ENCODE results near the gene EPS8. TPM values are rescaled to one million over a fixed set of nuclear protein-coding genes. Genes with fewer than 3 reads are reported as not detected.

EPS8 gene
- total RNA-seq, 1 donor from 2014 or later: 17.8 TPM

DNA sequence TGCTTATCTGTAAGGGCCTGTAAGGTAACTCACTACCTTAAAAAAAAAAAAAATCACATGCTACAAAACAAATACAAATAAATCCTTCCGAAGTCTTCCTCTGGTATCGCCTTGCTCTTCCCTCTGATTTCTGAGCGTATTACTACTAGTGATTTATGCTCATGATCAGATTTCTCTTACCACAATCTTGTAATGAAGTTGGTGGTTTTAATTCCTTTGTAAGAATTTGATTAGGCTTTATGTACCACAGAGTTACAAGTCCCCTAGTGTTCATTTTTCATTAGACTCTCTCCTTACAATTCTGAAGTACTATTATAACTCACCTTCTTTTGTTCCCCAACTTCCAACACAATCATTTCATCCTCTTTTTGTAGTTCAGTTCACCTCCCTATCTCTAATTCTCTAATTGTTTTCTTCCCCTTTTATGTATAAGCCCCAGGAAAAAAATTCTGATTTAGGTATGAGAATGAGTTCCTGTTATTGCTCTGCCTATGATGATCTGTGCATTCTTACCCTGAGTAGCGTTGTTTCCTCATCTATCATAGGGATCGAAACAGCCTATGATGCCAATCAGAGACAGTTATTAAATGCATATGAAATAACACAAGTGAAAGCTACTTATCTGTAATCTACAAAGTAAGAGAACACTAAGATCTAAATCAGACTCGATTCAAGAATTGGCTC is 81.5 kb downstream of the EPS8 start:
- Histone ChIP-seq H3K36me3 (ENCODE audit: control insufficient read depth, insufficient read depth, low read length) (no peaks in the 10 kb centered on the region), H3K27me3 (ENCODE audit: control insufficient read depth, insufficient read depth, low read length) (no peaks in the 10 kb centered on the region), H3K4me3 (ENCODE audit: low read depth, low read length) (no peak overlapping the region)
- DNase-seq (ENCODE audit: low read depth): no peak
- TF ChIP-seq, protein P1, sequence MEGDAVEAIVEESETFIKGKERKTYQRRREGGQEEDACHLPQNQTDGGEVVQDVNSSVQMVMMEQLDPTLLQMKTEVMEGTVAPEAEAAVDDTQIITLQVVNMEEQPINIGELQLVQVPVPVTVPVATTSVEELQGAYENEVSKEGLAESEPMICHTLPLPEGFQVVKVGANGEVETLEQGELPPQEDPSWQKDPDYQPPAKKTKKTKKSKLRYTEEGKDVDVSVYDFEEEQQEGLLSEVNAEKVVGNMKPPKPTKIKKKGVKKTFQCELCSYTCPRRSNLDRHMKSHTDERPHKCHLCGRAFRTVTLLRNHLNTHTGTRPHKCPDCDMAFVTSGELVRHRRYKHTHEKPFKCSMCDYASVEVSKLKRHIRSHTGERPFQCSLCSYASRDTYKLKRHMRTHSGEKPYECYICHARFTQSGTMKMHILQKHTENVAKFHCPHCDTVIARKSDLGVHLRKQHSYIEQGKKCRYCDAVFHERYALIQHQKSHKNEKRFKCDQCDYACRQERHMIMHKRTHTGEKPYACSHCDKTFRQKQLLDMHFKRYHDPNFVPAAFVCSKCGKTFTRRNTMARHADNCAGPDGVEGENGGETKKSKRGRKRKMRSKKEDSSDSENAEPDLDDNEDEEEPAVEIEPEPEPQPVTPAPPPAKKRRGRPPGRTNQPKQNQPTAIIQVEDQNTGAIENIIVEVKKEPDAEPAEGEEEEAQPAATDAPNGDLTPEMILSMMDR (IDR thresholded peaks at IDR 0.05; ENCODE audit: insufficient read depth, low read length, poor library complexity, severe bottlenecking): no peak

- Histone ChIP-seq H3K27me3 (ENCODE audit: control insufficient read depth, insufficient read depth, low read length) (no peaks in the 10 kb centered on the region), H3K4me3 (ENCODE audit: low read depth, low read length) (no peak overlapping the region), H3K36me3 (ENCODE audit: control insufficient read depth, insufficient read depth, low read length) (no peaks in the 10 kb centered on the region)
- DNase-seq (ENCODE audit: low read depth): no peak
- TF ChIP-seq, protein P1 (IDR thresholded peaks at IDR 0.05; ENCODE audit: insufficient read depth, low read length, poor library complexity, severe bottlenecking): no peak
Observed at GRCh38 chr12:15706010-15706676, 83.0 kb downstream of the EPS8 start.

DNA sequence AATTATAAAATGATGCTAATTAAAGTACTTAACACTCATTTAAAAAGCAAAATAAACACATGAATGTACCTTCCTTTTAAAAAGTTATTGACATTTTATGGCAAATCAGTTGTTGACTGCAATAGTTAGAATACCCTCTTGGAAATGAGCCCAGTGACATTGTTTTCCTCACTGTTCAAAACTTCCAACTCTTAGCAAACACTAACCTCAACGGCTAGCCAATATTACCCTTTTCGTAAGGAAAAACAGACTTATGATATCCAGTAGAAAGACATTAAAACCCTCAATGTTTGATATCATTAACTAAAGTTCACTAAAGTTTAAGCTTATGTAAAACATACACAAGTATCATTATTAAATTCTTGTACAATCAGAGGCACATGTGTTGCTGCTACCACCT is 83.6 kb downstream of the EPS8 start:
- Histone ChIP-seq H3K36me3 (ENCODE audit: control insufficient read depth, insufficient read depth, low read length) (no peaks in the 10 kb centered on the region), H3K4me3 (ENCODE audit: low read depth, low read length) (no peak overlapping the region), H3K27me3 (ENCODE audit: control insufficient read depth, insufficient read depth, low read length) (no peaks in the 10 kb centered on the region)
- no peak for DNase-seq (ENCODE audit: low read depth)
- TF ChIP-seq, protein P1 (IDR thresholded peaks at IDR 0.05; ENCODE audit: insufficient read depth, low read length, poor library complexity, severe bottlenecking): no peak

GRCh38 chr12:15702276-15702675 is 86.9 kb downstream of the EPS8 start:
- no peak for DNase-seq (ENCODE audit: low read depth)
- Histone ChIP-seq H3K4me3 (ENCODE audit: low read depth, low read length) (no peak overlapping the region), H3K27me3 (ENCODE audit: control insufficient read depth, insufficient read depth, low read length) (no peaks in the 10 kb centered on the region), H3K36me3 (ENCODE audit: control insufficient read depth, insufficient read depth, low read length) (no peaks in the 10 kb centered on the region)
- TF ChIP-seq, protein P1 (IDR thresholded peaks at IDR 0.05; ENCODE audit: insufficient read depth, low read length, poor library complexity, severe bottlenecking): no peak

GRCh38 chr12:15701631-15702156 is 87.5 kb downstream of the EPS8 start:
- no peak for DNase-seq (ENCODE audit: low read depth)
- TF ChIP-seq, protein P1 (IDR thresholded peaks at IDR 0.05; ENCODE audit: insufficient read depth, low read length, poor library complexity, severe bottlenecking): no peak
- Histone ChIP-seq H3K27me3 (ENCODE audit: control insufficient read depth, insufficient read depth, low read length) (no peaks in the 10 kb centered on the region), H3K36me3 (ENCODE audit: control insufficient read depth, insufficient read depth, low read length) (no peaks in the 10 kb centered on the region), H3K4me3 (ENCODE audit: low read depth, low read length) (no peak overlapping the region)
